22Rv1 (cell line): ENCODE measurements around the gene DDX39A.

Experiments used
- CTCF ChIP-seq: fragments of 450-650 bp; IDR thresholded peaks from 2 replicates; pipeline ENCODE4 v1.5.1; 2017; ENCODE audit warnings: mild to moderate bottlenecking
- ZFX ChIP-seq: fragments of 450-650 bp; IDR thresholded peaks from 2 replicates; pipeline ENCODE4 v1.6.1; 2017; ENCODE audit warnings: antibody characterized with exemption, borderline replicate concordance

- TF ChIP-seq CTCF (no peak), ZFX (no peak)
These were observed 2.3 kb downstream of the DDX39A start for GRCh38 chr19:14416817-14417231.
